NCI-H146 treated with DMSO at 0.1 percent for 48 hours (cell line): ENCODE results near the gene PTCH2.

Source experiments
- DNase-seq: peaks from one replicate; lab custom pipeline; 2025; ENCODE audit not compliant: unreplicated experiment; lab: John Stamatoyannopoulos, UW

Gene PTCH2

GRCh38 chr1:44784094-44785028 is 58.7 kb downstream of the PTCH2 start:
- no peak for DNase-seq

DNA sequence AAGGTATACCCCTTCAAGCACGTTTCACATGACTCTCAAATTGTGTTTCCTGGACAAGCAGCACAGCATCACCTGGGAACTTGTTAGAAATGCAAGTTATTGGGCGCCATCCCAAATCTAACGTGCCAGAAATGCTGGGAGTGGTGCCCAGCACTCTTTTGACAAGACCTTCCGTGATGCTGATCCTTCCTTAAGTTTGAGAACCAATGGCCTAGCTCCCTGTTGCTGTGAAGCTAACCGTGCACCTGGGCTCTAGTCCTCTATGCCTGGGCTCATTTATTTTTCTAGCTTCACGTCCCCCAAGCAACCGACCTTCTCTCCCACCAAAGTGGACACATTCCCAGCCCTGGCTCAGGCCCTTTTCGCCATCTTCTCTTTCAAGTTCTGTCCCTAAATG is 59.4 kb downstream of the PTCH2 start:
- DNase-seq = no peak

GRCh38 chr1:44780583-44781121 is 62.4 kb downstream of the PTCH2 start:
- no peak for DNase-seq

GRCh38 chr1:44778705-44779576 is 64.1 kb downstream of the PTCH2 start:
- DNase-seq = no peak

- no peak for DNase-seq
These were observed 65.0 kb downstream of the PTCH2 start for GRCh38 chr1:44777969-44778635.

DNA sequence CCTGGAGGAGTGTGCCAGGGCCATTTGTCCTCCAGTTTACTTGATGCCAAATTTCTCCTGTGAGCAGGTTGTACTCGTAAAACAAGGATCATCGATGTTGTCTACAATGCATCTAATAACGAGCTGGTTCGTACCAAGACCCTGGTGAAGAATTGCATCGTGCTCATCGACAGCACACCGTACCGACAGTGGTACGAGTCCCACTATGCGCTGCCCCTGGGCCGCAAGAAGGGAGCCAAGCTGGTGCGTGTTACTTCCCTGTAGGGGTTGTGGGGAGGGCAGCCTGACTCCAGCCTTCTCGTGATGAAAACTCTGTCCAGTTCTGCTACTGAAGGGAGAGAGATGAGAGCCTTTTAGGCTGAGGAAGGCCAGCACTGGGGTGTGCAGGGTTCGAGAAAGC is 65.5 kb downstream of the PTCH2 start:
- DNase-seq = no peak

GRCh38 chr1:44776730-44777068 is 66.4 kb downstream of the PTCH2 start:
- DNase-seq = no peak

- no peak for DNase-seq
These were observed 66.9 kb downstream of the PTCH2 start for GRCh38 chr1:44775930-44776729.

GRCh38 chr1:44775078-44775929 is 67.7 kb downstream of the PTCH2 start, which contains the start of gene RPS8:
Gene RPS8, plus strand, starts transcription at chr1:44775540. Its CDS starts 57 bp downstream, at chr1:44775597.
- DNase-seq = peak; percentile 72
